GM23338 (cell line): Measurements from ENCODE around the gene TNS4. TPM values are rescaled to one million over a fixed set of nuclear protein-coding genes. Genes with fewer than 3 reads are reported as not detected.

Experiments
- ATAC-seq: fragments of 200-7000 bp; cut with Tn5 transposase; 3 replicates; pipeline ENCODE4 v1.9.1; 2020
- DNase-seq: peaks from one replicate; pipeline ENCODE4 v3.0.0-alpha.2; 2015; ENCODE audit warnings: low spot score
- H2AFZ ChIP-seq: fragments of 200-600 bp; sonication (generic); 2 replicates; pipeline ENCODE4 v1.8.0; 2016; ENCODE audit warnings: antibody characterized with exemption, mild to moderate bottlenecking, moderate library complexity
- H3F3A ChIP-seq: fragments of 200-600 bp; sonication (generic); replicated peaks from 2 replicates; pipeline ENCODE4 v1.8.0; 2017; ENCODE audit warnings: antibody characterized with exemption, mixed run types, low read depth
- H3K27ac ChIP-seq: fragments of 200-600 bp; sonication (generic); 2 replicates; pipeline ENCODE4 v1.6.1; 2016; ENCODE audit warnings: low read depth
- H3K27me3 ChIP-seq: fragments of 200-600 bp; sonication (generic); 2 replicates; pipeline ENCODE4 v1.8.0; 2016; ENCODE audit warnings: mild to moderate bottlenecking, mixed run types, moderate library complexity; ENCODE audit not compliant: insufficient read depth
- H3K36me3 ChIP-seq: fragments of 200-600 bp; sonication (generic); 2 replicates; pipeline ENCODE4 v1.8.0; 2016; ENCODE audit warnings: mild to moderate bottlenecking; ENCODE audit not compliant: insufficient read depth
- H3K4me1 ChIP-seq: fragments of 200-600 bp; sonication (generic); 2 replicates; pipeline ENCODE4 v1.8.0; 2016; ENCODE audit warnings: mild to moderate bottlenecking, moderate library complexity; ENCODE audit not compliant: insufficient read depth
- H3K4me2 ChIP-seq: fragments of 200-600 bp; sonication (generic); 2 replicates; pipeline ENCODE4 v1.7.1; 2017; ENCODE audit warnings: mixed run types
- H3K4me3 ChIP-seq: fragments of 200-600 bp; sonication (generic); 2 replicates; pipeline ENCODE4 v1.6.1; 2016; ENCODE audit warnings: mixed run types
- H3K79me2 ChIP-seq: fragments of 200-600 bp; sonication (generic); replicated peaks from 2 replicates; pipeline ENCODE4 v1.8.0; 2017; ENCODE audit warnings: mild to moderate bottlenecking; ENCODE audit not compliant: insufficient read depth
- H3K9me2 ChIP-seq: fragments of 200-600 bp; sonication (generic); 2 replicates; pipeline ENCODE4 v1.8.0; 2017; ENCODE audit not compliant: insufficient read depth
- H4K20me1 ChIP-seq: fragments of 200-600 bp; sonication (generic); replicated peaks from 2 replicates; pipeline ENCODE4 v1.8.0; 2017; ENCODE audit warnings: mild to moderate bottlenecking; ENCODE audit not compliant: insufficient read depth
- H3K27ac Mint-ChIP-seq: 2 replicates; pipeline ENCODE4 v1.8.0; 2020; ENCODE audit warnings: inconsistent platforms, mild to moderate bottlenecking, moderate library complexity, mixed read lengths
- H3K27me3 Mint-ChIP-seq: 3 replicates; pipeline ENCODE4 v1.8.0; 2022; ENCODE audit warnings: low read depth, mild to moderate bottlenecking, moderate library complexity, mixed read lengths, inconsistent platforms; ENCODE audit not compliant: insufficient read depth, poor library complexity
- H3K36me3 Mint-ChIP-seq: 3 replicates; pipeline ENCODE4 v1.8.0; 2021; ENCODE audit warnings: low read depth, mild to moderate bottlenecking, inconsistent platforms, moderate library complexity, mixed read lengths
- H3K4me1 Mint-ChIP-seq: 3 replicates; pipeline ENCODE4 v1.8.0; 2020; ENCODE audit warnings: mild to moderate bottlenecking, inconsistent platforms, mixed read lengths
- H3K4me3 Mint-ChIP-seq: 3 replicates; pipeline ENCODE4 v1.8.0; 2021; ENCODE audit warnings: moderate library complexity, mild to moderate bottlenecking, inconsistent platforms, mixed read lengths
- H3K9me3 Mint-ChIP-seq: 3 replicates; pipeline ENCODE4 v1.8.0; 2020; ENCODE audit warnings: moderate library complexity, mild to moderate bottlenecking, inconsistent platforms, mixed read lengths
- CREB1 ChIP-seq: fragments of 250-450 bp; sonication (Bioruptor Pico); IDR thresholded peaks from 2 replicates; pipeline ENCODE4 v1.5.0; 2020; ENCODE audit warnings: low read depth, mild to moderate bottlenecking, moderate library complexity
- EZH2 ChIP-seq: fragments of 200-600 bp; sonication (generic); IDR thresholded peaks from one replicate; pipeline ENCODE4 v1.8.0; 2017; ENCODE audit warnings: antibody characterized with exemption, mild to moderate bottlenecking, low read depth; ENCODE audit not compliant: unreplicated experiment
- EZH2phosphoT487 ChIP-seq: fragments of 200-600 bp; sonication (generic); IDR thresholded peaks from one replicate; pipeline ENCODE4 v1.8.1; 2018; ENCODE audit warnings: antibody characterized with exemption; ENCODE audit not compliant: unreplicated experiment
- JUNB ChIP-seq: IDR thresholded peaks from one replicate; pipeline ENCODE4 v1.6.1; 2016; ENCODE audit warnings: antibody characterized with exemption; ENCODE audit not compliant: unreplicated experiment
- NANOG ChIP-seq: IDR thresholded peaks from 2 replicates; pipeline ENCODE4 v1.6.1; 2016; ENCODE audit warnings: antibody characterized with exemption, borderline replicate concordance
- POLR2AphosphoS5 ChIP-seq: IDR thresholded peaks from 2 replicates; pipeline ENCODE4 v1.6.1; 2016; ENCODE audit warnings: antibody characterized with exemption, low read depth
- STAT1 ChIP-seq: IDR thresholded peaks from one replicate; pipeline ENCODE4 v1.6.1; 2016; ENCODE audit warnings: antibody characterized with exemption; ENCODE audit not compliant: unreplicated experiment
- ZNF114 ChIP-seq: fragments of 250-450 bp; sonication (Bioruptor Pico); IDR thresholded peaks from 2 replicates; pipeline ENCODE4 v1.5.0; 2020; ENCODE audit warnings: mild to moderate bottlenecking, moderate library complexity
- ZNF331 ChIP-seq: fragments of 250-450 bp; sonication (Bioruptor Pico); IDR thresholded peaks from 2 replicates; pipeline ENCODE4 v1.5.0; 2020; ENCODE audit warnings: low read depth, mild to moderate bottlenecking, moderate library complexity
- polyA plus RNA-seq: library from polyadenylated mRNA; unstranded; fragments of >200 nt; fragmentation: Nextera tagmentation; extraction: Ambion mirVana; gene quantifications from 2 replicates; pipeline ENCODE4 v1.2.1, GENCODE V29; 2016
- total RNA-seq: library from RNA; depleted of rRNA; stranded (reverse); fragments of >200 nt; shearing (Covaris generic); gene quantifications from 2 replicates; pipeline ENCODE4 v1.2.3, GENCODE V29; 2014
- TF ChIP-seq, protein P1 (sequence below): IDR thresholded peaks from one replicate; pipeline ENCODE4 v1.6.1; 2018; ENCODE audit warnings: antibody characterized with exemption; ENCODE audit not compliant: unreplicated experiment
- TF ChIP-seq, protein P2 (sequence below), 2 experiments: fragments of 200-600 bp in 1 of 2; sonication (generic) in 1 of 2; conservative IDR thresholded peaks; 2 replicates each; pipeline versions ENCODE4 v1.5.1 to v1.6.1; 2016 to 2017; ENCODE audit warnings: antibody characterized with exemption in 2 of 2, low read depth in 2 of 2, mild to moderate bottlenecking in 2 of 2, moderate library complexity in 1 of 2
- TF ChIP-seq, protein P3 (sequence below): IDR thresholded peaks from 2 replicates; pipeline ENCODE4 v1.6.1; 2016; ENCODE audit warnings: antibody characterized with exemption

The TNS4 gene
- total and polyA plus RNA-seq, 2 experiments from 2014 or later = 0.31 to 4.9 TPM

DNA sequence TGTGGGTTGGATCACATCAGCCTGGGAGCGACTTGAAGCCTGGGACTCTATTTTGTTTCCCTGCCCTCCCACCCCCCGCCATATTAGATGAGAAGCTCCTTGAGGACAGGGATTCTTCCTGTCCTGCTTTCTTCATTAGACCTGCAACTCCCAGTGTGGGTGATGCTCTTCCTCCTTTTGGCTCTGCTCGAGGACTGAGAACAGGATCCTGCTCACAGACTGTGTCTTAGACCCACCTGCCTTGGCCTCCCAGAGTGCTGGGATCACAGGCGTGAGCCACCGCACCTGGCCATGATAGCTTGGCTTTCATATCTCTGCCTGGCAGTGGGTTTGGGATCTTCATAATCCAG is 21.5 kb upstream of the TNS4 start:
- Histone ChIP-seq H3F3A (no peaks in the 10 kb centered on the region), H3K9me2 (no peaks in the 10 kb centered on the region), H3K4me3 (no peak overlapping the region), H4K20me1 (no peaks in the 10 kb centered on the region), H3K27ac (no peak overlapping the region), H3K4me1 (no peaks in the 10 kb centered on the region; the same call in 1 of the 2 replicates), H3K79me2 (no peaks in the 10 kb centered on the region), H3K4me2 (no peak overlapping the region), H3K36me3 (no peaks in the 10 kb centered on the region), H3K27me3 (no peaks in the 10 kb centered on the region), H2AFZ (no peak overlapping the region)
- H3K27me3 Mint-ChIP-seq = peaks cover 8% of the 10 kb centered on the region
- ATAC-seq = no peak
- peaks cover 14% of the 10 kb centered on the region for H3K9me3 Mint-ChIP-seq
- no peak overlapping the region for H3K27ac Mint-ChIP-seq
- H3K4me1 Mint-ChIP-seq = peaks cover 5% of the 10 kb centered on the region
- peaks cover 5% of the 10 kb centered on the region; the same call in 1 of the 3 replicates for H3K36me3 Mint-ChIP-seq
- DNase-seq = no peak
- TF ChIP-seq, protein P1, sequence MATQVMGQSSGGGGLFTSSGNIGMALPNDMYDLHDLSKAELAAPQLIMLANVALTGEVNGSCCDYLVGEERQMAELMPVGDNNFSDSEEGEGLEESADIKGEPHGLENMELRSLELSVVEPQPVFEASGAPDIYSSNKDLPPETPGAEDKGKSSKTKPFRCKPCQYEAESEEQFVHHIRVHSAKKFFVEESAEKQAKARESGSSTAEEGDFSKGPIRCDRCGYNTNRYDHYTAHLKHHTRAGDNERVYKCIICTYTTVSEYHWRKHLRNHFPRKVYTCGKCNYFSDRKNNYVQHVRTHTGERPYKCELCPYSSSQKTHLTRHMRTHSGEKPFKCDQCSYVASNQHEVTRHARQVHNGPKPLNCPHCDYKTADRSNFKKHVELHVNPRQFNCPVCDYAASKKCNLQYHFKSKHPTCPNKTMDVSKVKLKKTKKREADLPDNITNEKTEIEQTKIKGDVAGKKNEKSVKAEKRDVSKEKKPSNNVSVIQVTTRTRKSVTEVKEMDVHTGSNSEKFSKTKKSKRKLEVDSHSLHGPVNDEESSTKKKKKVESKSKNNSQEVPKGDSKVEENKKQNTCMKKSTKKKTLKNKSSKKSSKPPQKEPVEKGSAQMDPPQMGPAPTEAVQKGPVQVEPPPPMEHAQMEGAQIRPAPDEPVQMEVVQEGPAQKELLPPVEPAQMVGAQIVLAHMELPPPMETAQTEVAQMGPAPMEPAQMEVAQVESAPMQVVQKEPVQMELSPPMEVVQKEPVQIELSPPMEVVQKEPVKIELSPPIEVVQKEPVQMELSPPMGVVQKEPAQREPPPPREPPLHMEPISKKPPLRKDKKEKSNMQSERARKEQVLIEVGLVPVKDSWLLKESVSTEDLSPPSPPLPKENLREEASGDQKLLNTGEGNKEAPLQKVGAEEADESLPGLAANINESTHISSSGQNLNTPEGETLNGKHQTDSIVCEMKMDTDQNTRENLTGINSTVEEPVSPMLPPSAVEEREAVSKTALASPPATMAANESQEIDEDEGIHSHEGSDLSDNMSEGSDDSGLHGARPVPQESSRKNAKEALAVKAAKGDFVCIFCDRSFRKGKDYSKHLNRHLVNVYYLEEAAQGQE = no peak
- TF ChIP-seq POLR2AphosphoS5 = no peak
- no peak for TF ChIP-seq JUNB
- TF ChIP-seq EZH2 = no peak
- TF ChIP-seq ZNF331 (CRISPR knock-in tag) = no peak
- no peak for TF ChIP-seq EZH2phosphoT487
- TF ChIP-seq NANOG = no peak
- no peak for TF ChIP-seq CREB1 (CRISPR knock-in tag)
- TF ChIP-seq ZNF114 (CRISPR knock-in tag) = no peak
- TF ChIP-seq, protein P2, sequence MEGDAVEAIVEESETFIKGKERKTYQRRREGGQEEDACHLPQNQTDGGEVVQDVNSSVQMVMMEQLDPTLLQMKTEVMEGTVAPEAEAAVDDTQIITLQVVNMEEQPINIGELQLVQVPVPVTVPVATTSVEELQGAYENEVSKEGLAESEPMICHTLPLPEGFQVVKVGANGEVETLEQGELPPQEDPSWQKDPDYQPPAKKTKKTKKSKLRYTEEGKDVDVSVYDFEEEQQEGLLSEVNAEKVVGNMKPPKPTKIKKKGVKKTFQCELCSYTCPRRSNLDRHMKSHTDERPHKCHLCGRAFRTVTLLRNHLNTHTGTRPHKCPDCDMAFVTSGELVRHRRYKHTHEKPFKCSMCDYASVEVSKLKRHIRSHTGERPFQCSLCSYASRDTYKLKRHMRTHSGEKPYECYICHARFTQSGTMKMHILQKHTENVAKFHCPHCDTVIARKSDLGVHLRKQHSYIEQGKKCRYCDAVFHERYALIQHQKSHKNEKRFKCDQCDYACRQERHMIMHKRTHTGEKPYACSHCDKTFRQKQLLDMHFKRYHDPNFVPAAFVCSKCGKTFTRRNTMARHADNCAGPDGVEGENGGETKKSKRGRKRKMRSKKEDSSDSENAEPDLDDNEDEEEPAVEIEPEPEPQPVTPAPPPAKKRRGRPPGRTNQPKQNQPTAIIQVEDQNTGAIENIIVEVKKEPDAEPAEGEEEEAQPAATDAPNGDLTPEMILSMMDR (conservative IDR thresholded peaks at IDR 0.05; ENCODE audit: low read depth in 2 of 2) = no peak
- TF ChIP-seq, protein P3, sequence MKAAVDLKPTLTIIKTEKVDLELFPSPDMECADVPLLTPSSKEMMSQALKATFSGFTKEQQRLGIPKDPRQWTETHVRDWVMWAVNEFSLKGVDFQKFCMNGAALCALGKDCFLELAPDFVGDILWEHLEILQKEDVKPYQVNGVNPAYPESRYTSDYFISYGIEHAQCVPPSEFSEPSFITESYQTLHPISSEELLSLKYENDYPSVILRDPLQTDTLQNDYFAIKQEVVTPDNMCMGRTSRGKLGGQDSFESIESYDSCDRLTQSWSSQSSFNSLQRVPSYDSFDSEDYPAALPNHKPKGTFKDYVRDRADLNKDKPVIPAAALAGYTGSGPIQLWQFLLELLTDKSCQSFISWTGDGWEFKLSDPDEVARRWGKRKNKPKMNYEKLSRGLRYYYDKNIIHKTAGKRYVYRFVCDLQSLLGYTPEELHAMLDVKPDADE = no peak
- TF ChIP-seq STAT1 = no peak
- no peak overlapping the region for H3K4me3 Mint-ChIP-seq
